Kidney tubule cell (primary cell): ENCODE results near the gene EML1.

ENCODE experiments used
- DNase-seq: peaks from one replicate; pipeline ENCODE4 v3.0.0-alpha.2; 2018; ENCODE audit warnings: low spot score

Gene EML1

GRCh38 chr14:99873653-99874052 lies 80.4 kb downstream of the EML1 start:
- no peak for DNase-seq

DNA sequence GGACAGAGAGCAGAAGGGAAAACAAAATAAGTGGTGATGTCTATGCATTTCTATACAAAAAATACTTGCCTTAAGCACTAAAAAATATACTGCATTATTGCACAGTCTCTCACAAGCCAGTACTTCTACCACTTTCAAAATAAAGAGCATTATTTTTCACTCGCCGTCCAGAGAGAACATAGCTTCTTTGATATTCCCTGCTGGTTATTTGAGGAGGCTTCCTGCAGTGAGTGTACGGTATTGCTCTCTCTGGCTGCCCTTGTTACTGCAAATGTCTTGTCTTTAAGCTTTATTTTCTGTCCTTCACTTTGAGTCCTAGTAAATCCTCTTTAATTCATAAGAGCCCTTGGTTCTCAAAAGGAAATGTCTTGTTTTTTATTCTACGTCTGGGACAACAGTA lies 81.1 kb downstream of the EML1 start:
- no peak for DNase-seq

GRCh38 chr14:99875421-99875820 lies 82.2 kb downstream of the EML1 start:
- no peak for DNase-seq

DNA sequence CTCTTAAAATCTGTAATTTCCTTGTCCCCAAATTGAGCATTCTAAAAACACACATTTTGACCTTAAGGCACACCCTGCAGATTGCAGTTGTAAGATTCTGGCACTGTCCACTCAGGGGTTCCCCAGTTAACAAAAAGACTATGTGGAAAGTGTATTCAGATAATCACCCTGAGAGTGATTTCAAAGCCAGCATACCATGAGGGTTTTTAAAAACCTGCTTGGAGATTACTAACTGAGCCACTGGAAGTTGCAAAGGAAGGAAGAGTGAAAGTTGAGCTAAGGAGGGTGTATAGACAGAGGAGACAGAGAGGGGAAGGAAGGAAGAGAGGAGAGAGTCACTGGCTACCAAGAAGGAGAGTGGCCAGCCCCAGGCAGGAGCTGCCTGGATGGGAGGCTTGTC lies 82.6 kb downstream of the EML1 start:
- DNase-seq: no peak

- DNase-seq: no peak
Measured at GRCh38 chr14:99876406-99876805, 83.2 kb downstream of the EML1 start.

- no peak for DNase-seq
Measured at GRCh38 chr14:99878563-99878962, 85.3 kb downstream of the EML1 start.

DNA sequence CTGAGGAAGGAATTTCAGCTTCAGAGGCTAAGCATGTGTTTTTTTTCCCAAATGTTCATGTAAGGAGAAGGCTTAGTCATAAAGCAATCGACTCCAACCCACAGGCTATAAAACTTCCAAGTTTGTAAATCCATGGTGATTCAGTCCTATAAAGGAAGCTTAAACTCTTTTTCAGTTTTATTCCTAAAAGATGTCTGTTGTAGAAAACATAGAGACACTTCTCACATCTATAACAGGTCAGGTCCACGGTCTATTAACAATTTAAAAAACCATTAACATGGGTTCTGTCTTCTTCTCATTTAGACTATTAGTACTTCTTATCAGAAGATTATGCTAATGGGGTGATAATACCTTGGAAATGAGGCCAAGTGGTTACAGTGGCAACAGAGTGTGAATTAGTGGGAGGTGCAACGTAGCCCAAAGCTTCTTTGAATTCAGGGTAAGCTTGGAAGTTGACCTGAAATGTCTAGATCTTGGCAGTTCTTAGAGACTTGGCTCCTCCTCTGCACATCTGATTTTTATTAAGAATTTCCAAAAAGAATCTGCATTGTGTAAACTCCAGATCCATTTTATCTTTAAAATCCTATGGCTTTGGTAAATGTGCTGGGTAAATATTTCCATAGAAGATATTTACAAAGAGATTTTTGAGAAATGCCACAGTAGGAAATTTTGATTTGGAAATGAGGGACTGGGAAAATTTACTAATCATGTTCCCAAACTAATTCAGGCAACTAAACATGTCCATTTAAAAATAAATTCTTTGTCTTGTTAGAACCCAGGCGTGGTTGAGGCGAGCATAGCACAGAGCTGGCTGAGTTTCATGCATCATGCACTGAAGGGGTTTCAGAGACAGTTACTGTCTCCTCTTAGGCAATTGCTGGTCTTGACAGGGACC lies 86.4 kb downstream of the EML1 start:
- peak; percentile 39 for DNase-seq

DNA sequence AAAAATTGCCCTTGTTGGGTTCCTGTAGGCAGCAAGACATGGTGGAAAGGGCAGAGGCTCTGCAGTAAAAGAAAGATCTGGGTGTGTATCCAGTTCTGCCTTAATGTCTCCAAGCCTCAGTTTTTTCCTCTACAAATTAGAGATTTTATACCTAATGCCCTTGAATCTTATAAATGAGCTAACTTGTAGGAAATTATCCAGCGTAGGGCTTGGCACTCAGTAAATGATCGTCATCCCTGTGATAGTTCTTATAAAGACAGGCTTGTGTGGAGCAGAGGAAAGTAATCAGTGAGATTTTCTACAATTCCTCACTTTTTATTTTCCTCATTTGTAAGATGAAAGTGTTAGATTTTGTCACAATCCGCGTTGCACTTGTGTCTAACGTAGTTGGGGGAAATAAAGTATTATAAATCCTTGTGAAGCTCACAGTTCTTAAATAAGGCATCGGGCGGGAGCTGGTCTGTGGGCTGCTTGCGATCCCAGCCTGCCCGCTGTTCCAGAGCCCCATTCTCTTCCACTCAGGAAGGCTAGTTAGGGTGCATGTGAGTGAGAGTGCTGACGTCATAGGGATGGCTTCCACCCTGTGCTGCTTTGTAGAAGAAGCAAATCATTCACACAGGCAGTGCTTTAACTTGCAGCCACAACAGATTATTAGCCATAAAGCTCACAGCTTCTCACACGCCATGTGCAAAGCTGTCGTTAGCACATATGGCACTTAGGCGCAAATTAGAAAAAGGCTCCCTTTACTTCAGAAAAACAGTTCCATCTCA lies 87.6 kb downstream of the EML1 start:
- DNase-seq: no peak

- no peak for DNase-seq
Measured at GRCh38 chr14:99883866-99884650, 90.8 kb downstream of the EML1 start.

GRCh38 chr14:99884834-99885648 lies 91.8 kb downstream of the EML1 start:
- DNase-seq: peak; percentile 66

GRCh38 chr14:99885649-99885958 lies 92.4 kb downstream of the EML1 start:
- no peak for DNase-seq

DNA sequence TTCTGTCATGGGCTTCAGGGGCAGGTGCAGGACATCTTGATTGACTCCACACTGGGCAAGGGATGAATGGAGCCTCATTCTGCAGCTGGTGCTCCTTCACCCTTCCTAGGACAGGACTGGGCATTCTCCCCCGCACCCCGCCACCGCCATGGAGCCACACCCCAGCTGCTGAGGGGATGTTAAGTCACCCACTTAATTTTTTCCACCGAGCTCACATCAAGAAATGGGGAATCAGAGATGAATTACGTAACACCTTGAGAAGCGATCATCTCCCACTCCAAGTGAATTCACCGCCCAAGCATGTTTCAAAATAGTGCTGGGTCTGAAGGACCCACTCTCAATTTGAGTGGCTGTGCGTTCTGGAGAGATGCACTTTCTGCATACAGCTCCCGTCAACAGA lies 94.2 kb downstream of the EML1 start:
- no peak for DNase-seq

DNA sequence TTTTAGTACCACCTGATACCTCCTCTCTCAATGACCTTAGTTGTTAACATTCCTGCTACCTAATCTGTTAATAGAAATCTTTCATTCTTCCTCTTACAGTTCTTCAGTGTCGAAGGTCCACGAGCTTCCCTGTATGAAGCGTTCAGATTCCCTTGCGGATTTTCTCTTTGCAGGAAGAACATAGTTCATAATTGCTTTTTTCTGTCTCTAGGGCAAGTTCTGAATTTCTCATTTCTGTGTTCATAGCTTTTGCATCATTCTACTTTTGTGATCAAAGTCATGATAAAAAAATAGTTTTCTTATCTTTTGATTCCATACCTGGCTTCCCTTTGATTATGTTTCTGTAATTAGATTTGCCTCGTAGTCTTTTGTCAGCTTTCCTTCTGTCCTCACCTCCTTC lies 94.9 kb downstream of the EML1 start:
- DNase-seq: no peak

GRCh38 chr14:99889268-99889667 lies 96.1 kb downstream of the EML1 start:
- no peak for DNase-seq

GRCh38 chr14:99891266-99891665 lies 98.1 kb downstream of the EML1 start:
- no peak for DNase-seq

- DNase-seq: peak; percentile 87
Measured at GRCh38 chr14:99891900-99892299, 98.7 kb downstream of the EML1 start.

DNA sequence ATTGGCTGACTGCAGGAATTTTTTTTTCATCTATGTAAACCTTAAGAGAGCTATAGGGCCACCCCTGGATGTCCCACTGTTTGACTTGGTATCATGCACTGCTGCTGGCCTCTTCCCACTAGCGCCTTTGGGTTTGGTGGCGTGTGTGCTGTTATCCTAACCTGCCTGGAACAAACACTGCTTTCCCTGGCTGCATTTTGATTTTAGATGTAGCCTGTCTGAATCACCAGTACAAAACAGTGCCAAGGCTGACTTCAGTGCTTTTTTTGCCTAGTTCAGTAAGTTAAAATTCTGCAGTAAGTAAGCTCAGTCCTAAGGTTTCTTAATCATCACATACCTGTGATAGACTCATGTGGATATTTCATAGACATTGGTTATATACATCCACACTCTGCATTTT lies 99.2 kb downstream of the EML1 start:
- DNase-seq: peak; percentile 31

DNA sequence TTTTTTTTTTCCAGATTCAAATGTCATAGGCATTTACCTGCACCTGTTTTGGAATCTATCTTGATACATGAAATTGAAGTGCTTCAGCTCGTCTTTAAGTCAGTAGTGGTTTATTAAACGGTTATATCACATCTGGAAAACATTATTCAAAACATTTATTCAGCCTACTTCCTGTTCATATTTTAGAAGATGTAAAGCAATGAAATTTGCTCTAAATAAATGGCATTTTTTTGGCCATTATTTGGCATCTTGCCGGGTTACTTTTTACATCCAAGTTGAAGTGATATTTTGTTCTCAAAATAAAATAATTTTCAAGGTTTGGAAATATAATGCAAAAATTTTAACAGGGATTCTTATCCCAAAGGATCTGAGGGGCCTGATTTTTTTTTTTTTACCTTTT lies 103.1 kb downstream of the EML1 start:
- no peak for DNase-seq

DNA sequence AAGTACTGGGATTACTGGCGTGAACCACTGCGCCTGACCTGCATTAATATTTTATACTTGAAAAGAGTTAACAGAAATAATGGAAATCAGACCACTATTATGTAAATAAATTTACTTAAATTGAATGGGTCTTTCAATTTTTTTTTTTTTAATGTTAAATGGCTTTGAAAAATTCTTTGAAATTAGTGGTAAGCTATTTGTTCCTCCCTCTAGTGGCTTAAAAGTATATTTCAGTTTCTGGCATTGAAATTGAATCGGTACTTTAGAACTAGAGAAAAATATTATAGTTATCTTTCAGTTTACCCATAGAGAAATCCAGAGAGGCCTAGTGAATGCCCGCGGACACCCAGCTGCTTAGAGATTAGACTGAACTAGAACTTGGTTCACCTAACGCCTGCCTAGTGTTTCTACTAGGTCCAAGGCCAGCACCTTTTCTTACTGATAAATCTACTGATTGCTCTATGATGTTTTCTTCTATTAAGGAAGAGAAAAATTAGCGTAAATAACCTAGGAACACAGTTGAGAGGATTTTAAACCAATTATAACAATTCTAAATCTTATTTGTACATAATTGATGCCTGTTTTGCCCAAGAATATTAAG lies 106.5 kb downstream of the EML1 start:
- peak; percentile 31 for DNase-seq

DNA sequence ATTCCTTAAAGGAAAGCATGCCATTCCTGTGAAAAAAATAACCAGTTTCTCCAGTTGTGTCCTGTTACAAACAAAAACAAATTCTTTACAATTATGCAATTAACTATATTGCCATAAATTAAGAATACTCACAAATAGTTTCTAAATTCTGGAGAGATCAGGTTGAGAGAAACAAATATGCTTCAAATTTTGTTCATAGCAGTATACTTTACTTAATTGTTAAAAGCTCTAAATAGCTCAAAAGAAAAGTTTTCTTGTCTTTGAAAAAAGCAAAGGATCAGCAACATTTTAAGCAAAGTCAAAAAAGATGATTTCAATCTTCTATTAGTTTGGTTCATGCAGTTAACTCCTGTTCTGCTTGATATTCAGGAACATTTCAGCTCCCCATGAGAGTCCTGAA lies 109.7 kb downstream of the EML1 start:
- DNase-seq: no peak

GRCh38 chr14:99904506-99904905 lies 111.3 kb downstream of the EML1 start:
- no peak for DNase-seq
